ENCODE results near the gene PRICKLE1. TPM values are rescaled to one million over a fixed set of nuclear protein-coding genes. Genes with fewer than 3 reads are reported as not detected.

Gene PRICKLE1
- total and polyA plus RNA-seq, 2 of the 4 experiments (the other 2 are of a cell fraction) = 21.3 to 21.7 TPM

DNA sequence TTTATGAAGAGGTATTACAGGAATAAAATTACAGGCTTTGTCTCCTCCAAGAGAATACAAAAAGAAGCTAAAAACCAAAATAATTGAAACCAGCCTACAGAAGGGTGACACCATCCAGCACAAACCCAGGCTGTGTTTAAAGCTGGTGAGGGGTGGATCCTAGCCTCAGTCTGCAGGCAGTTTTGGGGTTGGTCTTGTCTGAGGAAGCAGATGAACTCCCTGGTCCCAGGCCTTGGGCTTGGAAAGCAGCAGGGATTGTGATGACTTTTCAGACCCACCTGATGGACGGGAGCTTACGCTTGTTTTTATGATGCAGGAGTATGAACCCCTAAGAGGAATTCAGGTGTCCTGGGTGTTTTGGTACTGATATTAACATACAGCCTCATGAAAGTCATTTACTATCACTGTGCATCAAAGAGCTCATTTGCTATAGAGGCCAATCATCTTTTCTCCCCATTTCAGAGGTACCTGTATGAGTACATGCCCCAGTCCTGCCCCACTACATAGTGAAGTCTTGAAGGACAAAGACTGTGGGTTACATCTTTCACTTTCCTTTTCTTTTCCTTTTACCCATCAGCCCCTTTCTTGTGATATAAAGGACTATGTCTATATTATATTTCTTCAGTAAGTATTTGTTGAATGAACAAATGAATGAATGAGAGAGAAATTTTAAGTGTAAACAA lies 18.1 kb downstream of the PRICKLE1 start:
- Histone ChIP-seq H3K18ac (ENCODE audit: low read depth, low read length) (no peak overlapping the region; the same call in 1 of the 2 replicates), H3K9me1 (ENCODE audit: insufficient read depth, low read length) (no peaks in the 10 kb centered on the region; the same call in 1 of the 2 replicates), H2AK9ac (replicated peaks; ENCODE audit: low read depth, low read length, poor library complexity) (no peak overlapping the region), H3K36me3 (ENCODE audit: control insufficient read depth, insufficient read depth, low read length) (no peaks in the 10 kb centered on the region), H4K5ac (ENCODE audit: low read depth, low read length) (peak overlapping the region; percentile 22; the same call in 1 of the 2 replicates), H3K4me1 (ENCODE audit: control insufficient read depth, insufficient read depth, low read length) (peaks cover 5% of the 10 kb centered on the region; the same call in 1 of the 2 replicates), H3K14ac (replicated peaks; ENCODE audit: low read depth, low read length) (no peak overlapping the region; the same call in 1 of the 2 replicates), H4K8ac (ENCODE audit: low read depth in 2 of 2, low read length in 2 of 2) (no peak overlapping the region), H2BK15ac (ENCODE audit: low read depth, low read length) (peak overlapping the region; percentile 14; the same call in 1 of the 3 replicates), H2AFZ (replicated peaks; ENCODE audit: low read length, poor library complexity) (peak overlapping the region; percentile 34), H4K91ac (ENCODE audit: insufficient read depth, low read depth, low read length) (no peak overlapping the region), H2AK5ac (ENCODE audit: low read depth, low read length) (0 out of 2 replicates have a peak overlapping the region, but pooled peaks have one; percentile 8), H3K27ac (ENCODE audit: insufficient read depth, low read length) (no peak overlapping the region), H3K4ac (ENCODE audit: low read depth, low read length) (peak overlapping the region; percentile 50; the same call in 1 of the 2 replicates), H3K79me1 (ENCODE audit: low read depth in 1 of 2, low read length in 2 of 2) (peaks cover 7 to 28% of the 10 kb centered on the region in 2 experiments; a peak in 3 of 4 replicates), H4K20me1 (ENCODE audit: insufficient read depth, low read length) (no peaks in the 10 kb centered on the region), H3K23ac (ENCODE audit: low read depth, low read length) (no peak overlapping the region; the same call in 1 of the 2 replicates), H3K27me3 (ENCODE audit: control insufficient read depth, insufficient read depth, low read length) (no peaks in the 10 kb centered on the region), H3K56ac (ENCODE audit: extremely low read depth, insufficient read depth, low read length) (no peak overlapping the region), H3K4me3 (ENCODE audit: insufficient read depth, low read depth, low read length) (no peak overlapping the region), H3K9me3 (ENCODE audit: control insufficient read depth, insufficient read depth, low read length) (no peaks in the 10 kb centered on the region), H2BK20ac (ENCODE audit: low read depth, low read length) (no peak overlapping the region), H3K9ac (ENCODE audit: low read depth, low read length) (no peak overlapping the region), H2BK5ac (ENCODE audit: low read depth, low read length, poor library complexity, severe bottlenecking) (no peak overlapping the region), H3K4me2 (ENCODE audit: low read depth, low read length) (peak overlapping the region; percentile 38; the same call in 1 of the 2 replicates), H2BK120ac (ENCODE audit: low read depth, low read length) (no peak overlapping the region)
- ChIA-PET POLR2A (ENCODE audit: unreplicated experiment) (interaction anchor here (0.5 kb wide), 1 partner anchor 88 kb away, joined by 4 read pairs; no protein-coding TSS in a partner anchor), CTCF (interaction anchor here (0.5 kb wide), 1 partner anchor 218 kb away, joined by 3 read pairs; no protein-coding TSS in a partner anchor)
- no peak for ATAC-seq (ENCODE audit: low read depth)
- intact Hi-C loops (cut with micrococcal nuclease) (no loop called here), dilution Hi-C loops (cut with HindIII; ENCODE audit: low sequenced_read_pairs, unreplicated experiment) (no loop called here), in situ Hi-C loops (cut with MboI; ENCODE audit: low sequenced_read_pairs) (no loop called here)
- DNase-seq = no peak
- no CpG with 5 or more reads among the region's 2 CpGs for WGBS, 2 experiments (ENCODE audit: extremely low coverage in 2 of 2, insufficient read length in 1 of 2)
- TF ChIP-seq MXI1 (IDR thresholded peaks at IDR 0.05; ENCODE audit: borderline replicate concordance, low read depth, low read length) = no peak
- TF ChIP-seq POLR2A (IDR thresholded peaks at IDR 0.05; ENCODE audit: low read depth, low read length) = no peak
- no peak for TF ChIP-seq FOS (IDR thresholded peaks at IDR 0.05; ENCODE audit: low read depth, low read length)
- TF ChIP-seq RAD21 (IDR thresholded peaks at IDR 0.05; ENCODE audit: low read length) = no peak
- TF ChIP-seq, protein P1, sequence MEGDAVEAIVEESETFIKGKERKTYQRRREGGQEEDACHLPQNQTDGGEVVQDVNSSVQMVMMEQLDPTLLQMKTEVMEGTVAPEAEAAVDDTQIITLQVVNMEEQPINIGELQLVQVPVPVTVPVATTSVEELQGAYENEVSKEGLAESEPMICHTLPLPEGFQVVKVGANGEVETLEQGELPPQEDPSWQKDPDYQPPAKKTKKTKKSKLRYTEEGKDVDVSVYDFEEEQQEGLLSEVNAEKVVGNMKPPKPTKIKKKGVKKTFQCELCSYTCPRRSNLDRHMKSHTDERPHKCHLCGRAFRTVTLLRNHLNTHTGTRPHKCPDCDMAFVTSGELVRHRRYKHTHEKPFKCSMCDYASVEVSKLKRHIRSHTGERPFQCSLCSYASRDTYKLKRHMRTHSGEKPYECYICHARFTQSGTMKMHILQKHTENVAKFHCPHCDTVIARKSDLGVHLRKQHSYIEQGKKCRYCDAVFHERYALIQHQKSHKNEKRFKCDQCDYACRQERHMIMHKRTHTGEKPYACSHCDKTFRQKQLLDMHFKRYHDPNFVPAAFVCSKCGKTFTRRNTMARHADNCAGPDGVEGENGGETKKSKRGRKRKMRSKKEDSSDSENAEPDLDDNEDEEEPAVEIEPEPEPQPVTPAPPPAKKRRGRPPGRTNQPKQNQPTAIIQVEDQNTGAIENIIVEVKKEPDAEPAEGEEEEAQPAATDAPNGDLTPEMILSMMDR (conservative IDR thresholded peaks at IDR 0.05; ENCODE audit: low read depth, low read length) = no peak
- TF ChIP-seq NFE2L2 (IDR thresholded peaks at IDR 0.05; ENCODE audit: low read depth, low read length) = no peak
- TF ChIP-seq CHD1 (IDR thresholded peaks at IDR 0.05; ENCODE audit: low read depth, low read length) = no peak
- no peak for TF ChIP-seq RCOR1 (IDR thresholded peaks at IDR 0.05; ENCODE audit: insufficient replicate concordance, low read length)
- TF ChIP-seq BHLHE40 (IDR thresholded peaks at IDR 0.05; ENCODE audit: low read depth, low read length) = no peak
- TF ChIP-seq, protein P2, sequence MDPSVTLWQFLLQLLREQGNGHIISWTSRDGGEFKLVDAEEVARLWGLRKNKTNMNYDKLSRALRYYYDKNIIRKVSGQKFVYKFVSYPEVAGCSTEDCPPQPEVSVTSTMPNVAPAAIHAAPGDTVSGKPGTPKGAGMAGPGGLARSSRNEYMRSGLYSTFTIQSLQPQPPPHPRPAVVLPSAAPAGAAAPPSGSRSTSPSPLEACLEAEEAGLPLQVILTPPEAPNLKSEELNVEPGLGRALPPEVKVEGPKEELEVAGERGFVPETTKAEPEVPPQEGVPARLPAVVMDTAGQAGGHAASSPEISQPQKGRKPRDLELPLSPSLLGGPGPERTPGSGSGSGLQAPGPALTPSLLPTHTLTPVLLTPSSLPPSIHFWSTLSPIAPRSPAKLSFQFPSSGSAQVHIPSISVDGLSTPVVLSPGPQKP (IDR thresholded peaks at IDR 0.05; ENCODE audit: borderline replicate concordance, low read depth, low read length) = no peak
- BruUV-seq (replicated peaks) = no TSS peak
